GM18517 (cell line): ENCODE measurements around the gene TNRC18.
"Not testable (repeated sequence)": the region's sequence is repeated elsewhere in the genome, so short reads cannot be mapped to it uniquely, and the experiment has no call there.

Experiments used
- ATAC-seq: cut with Tn5 transposase; IDR thresholded peaks from one replicate; pipeline ENCODE4 v1.9.1; 2021; ENCODE audit warnings: mild to moderate bottlenecking, moderate library complexity; ENCODE audit not compliant: unreplicated experiment

Gene TNRC18

DNA sequence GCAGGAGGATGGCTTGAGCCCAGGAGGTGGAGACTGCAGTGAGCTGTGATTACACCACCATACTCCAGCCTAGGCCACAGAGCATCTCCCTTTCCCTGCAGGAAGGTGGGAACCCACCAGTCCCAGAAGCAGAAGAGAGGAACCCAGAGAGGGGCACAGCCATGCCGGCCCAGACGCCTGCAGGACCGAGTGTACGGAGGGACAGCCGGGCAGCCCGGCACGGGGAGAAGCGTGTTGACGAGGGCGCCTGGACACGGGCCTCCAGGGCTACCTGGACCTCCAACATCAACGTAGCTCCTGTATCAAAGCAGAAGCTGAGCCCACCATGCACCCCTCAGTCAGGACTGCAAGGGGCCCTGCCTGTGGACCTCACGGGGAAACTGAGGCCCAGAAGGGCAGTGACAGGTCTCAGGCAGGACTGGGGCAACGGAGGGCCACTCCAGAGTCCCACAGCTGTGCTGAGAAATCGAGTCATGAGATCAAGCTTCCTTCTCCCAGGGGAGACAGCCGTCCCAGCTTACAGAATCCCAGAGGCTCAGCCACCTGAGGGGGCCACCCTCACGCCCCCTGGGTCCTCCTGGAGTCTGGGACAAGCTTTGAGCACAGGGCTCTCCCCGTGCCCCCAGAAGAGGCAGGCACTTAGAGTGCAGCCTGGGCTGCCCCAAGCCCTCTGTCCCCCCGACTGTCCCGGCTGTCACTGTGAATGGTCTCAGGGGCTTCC is 43.1 kb downstream of the TNRC18 start:
- ATAC-seq: no peak

- no peak for ATAC-seq
Observed at GRCh38 chr7:5379546-5379945, 44.1 kb downstream of the TNRC18 start.

DNA sequence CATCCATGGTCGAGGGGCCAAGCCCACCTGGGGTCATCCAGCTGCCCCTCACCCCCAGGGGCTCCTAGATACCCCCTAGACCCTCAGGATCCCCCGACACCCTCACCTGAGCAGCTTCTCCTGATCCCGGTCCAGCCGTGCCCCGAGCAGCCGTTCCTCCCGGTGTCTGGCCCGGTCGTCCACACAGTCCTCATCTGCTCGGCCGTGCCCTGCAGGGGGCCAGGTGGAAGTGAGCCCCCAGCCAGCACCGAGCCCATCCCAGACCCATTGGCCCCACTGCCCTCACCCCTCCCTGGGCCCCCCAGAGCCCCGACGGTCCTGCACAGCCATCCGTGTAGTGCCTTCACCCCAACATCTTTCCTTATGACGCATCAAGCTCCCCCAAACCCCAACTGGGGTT is 45.8 kb downstream of the TNRC18 start:
- no peak for ATAC-seq

- no peak for ATAC-seq
Observed at GRCh38 chr7:5377279-5377678, 46.4 kb downstream of the TNRC18 start.

- no peak for ATAC-seq
Observed at GRCh38 chr7:5375925-5376324, 47.7 kb downstream of the TNRC18 start.

DNA sequence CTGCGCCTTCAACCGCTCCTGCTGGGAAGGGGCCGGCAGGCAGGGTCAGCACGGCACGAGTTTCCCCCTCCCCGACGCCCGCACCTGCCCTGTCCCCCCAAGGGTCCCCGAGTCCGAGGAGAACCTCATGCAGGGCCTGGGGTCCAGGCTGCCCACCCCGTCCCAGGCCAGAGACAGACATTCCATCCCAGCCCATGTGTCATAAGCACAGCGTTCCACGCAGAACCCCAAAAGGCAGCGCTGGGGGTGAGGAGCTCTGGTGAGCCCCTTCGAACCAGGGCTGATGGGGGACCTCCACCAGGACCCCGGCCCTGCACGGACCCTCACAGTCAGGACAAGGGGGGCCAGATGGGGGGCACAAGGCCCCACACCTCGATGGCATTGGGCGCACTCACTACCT is 49.2 kb downstream of the TNRC18 start:
- ATAC-seq: no peak

DNA sequence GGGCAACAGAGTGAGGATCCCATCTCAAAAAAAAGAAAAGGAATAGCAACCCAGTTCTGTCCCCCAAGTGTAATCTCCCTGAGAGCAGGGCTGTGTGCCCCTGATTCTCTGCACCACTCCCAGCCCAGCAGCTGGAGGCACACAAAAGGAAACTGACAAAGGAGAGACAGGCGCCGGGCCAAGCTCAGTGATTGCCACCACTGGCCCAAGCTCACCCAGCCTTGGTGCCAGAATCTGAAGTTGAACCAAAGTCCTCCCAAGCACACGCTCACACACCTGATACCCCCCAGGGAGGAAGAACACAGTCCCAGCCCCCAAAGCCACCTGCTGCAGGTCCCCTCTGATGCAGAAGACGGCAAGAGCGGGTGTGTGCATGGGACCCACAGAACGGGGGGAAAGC is 50.3 kb downstream of the TNRC18 start:
- ATAC-seq: no peak

DNA sequence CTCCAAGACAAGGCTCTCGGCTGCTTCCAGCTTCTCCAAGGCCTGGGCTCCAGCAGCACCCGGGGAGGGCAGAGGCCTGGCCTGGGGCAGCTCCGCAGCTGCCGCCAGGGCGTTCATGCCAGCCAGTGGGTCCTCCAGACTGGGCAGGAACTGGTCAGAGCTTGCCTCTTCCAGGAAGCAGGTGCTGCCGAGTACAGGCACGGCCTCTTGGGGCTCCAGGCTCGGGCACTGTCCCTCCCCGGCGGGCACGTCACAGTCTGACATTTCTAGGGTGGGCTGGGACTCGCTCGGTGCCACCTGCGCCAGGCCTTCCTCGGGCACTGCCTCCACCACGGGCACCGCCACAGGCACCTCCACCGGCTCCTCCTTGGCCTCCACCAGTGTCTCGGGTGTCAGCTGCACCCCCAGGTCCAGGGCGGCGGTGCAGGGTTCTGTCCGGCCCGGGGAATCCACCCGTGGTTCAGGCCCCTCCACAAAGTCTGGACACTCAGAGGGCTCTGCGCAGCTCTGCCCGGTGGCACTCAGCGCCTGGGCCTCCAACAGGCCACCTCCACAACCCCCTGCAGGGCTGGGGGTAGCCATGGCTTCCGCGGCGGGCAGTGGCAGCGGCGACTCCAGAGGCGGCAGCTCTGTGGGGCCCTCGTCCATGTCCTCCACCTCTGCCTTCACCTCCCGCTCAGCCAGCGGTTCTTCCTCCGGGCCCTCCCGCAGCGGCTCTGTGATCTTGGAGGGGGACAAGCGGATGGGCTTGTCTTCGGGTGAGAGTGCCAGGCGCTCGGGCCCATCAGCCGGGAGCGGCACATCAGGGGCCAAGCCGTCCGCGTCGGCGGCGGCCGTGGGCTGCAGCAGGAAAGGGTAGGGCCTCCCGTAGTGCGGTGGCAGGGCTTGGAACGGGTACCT is 52.9 kb downstream of the TNRC18 start:
- ATAC-seq: no peak

GRCh38 chr7:5367661-5368060 is 56.0 kb downstream of the TNRC18 start:
- ATAC-seq: no peak

DNA sequence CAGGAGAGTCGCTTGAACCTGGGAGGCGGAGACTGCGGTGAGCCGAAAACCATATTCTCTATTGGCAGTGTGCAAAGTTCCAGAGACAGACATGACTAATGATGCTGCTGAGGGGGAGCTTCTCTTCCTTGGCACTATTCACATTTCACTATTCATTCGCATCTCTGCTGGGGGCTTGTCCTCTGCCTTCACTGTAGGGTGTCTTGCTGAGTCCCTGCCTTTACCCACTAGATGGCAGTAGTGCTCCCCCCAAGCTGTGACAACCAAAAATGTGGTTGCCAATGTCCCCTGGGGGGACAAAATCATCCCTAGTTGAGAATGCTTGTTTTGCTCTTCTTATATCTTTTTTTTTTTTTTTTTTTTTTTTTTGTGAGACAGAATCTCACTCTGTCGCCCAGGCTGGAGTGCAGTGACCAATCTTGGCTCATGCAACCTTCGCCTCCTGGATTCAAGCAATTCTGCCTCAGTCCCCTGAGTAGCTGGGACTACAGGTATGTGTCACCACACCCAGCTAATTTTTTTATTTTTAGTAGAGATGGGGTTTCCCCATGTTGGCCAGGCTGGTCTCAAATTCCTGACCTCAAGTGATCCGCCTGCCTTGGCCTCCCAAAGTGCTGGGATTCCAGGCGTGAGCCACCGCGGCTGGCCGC is 57.5 kb downstream of the TNRC18 start:
- peak; percentile 86 for ATAC-seq

DNA sequence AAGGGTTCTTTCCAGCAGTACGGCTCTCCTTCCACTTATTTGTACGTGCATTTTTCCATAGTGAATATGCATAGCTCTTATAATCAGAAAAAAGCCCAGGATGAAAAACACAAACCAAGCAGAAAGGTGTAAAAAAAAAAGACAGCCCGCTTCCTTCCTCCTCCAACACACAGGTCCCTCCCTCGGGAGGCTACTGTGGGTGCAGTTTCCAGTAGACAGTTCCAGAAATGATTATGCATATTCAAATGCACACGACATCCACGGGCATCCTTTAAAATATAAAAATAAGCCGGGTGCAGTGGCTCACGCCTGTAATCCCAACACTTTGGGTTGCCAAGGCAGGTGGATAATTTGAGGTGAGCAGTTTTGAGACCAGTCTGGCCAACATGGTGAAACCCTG is 59.9 kb downstream of the TNRC18 start:
- ATAC-seq: no peak

GRCh38 chr7:5362466-5362865 is 61.2 kb downstream of the TNRC18 start:
- ATAC-seq: no peak

DNA sequence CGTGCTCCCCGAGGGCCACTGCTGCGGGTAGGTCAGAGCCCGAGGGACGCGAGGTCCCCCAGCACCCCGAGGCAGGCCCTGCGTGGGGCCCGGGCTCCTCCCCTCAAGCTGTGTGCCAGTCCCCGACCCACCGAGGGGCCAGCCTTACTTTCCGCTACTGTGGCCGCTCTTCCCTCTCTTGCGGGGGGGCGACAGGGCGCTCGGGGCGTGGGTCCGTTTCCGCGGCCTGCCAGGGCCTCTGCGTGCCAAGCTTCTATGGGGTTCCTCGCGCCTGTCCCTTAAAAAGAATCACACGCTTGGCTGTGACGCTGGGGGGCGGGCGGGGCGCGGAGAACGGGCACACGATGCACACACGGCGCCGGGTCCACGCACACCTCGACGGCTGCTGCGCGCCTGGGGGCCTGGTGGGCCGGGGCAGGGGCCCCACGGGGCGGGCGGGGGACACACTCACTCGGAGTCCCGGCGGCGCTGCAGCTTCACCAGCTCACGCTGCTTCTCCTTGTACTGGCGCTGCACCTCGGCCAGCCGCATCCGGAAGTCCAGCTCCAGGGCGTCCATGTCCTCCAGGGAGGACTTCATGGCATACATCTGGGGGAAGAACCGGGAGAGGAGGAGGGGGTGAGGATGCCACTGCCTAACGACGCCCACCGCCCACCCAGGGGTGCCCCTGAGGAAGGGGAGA is 62.0 kb downstream of the TNRC18 start:
- ATAC-seq: no peak

- ATAC-seq: no peak
Observed at GRCh38 chr7:5360971-5361370, 62.7 kb downstream of the TNRC18 start.

DNA sequence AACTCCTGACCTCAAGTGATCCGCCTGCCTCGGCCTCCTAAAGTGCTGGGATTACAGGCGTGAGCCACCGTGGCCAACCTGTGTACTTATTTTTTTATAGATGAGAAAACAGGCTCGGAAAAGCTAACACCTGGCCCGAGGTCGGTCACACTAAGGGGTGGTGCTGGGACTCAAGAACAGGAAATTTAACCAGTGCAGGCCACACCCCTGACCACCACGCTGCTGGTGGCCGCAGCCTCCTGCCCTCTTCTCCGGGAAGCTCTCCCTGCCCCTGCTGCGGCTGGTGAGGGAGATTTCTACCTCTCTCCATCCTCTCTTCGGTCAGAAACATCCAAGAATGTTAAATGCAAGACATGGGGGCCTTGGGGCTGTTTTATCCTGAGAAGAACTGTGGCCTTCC is 63.2 kb downstream of the TNRC18 start:
- no peak for ATAC-seq

DNA sequence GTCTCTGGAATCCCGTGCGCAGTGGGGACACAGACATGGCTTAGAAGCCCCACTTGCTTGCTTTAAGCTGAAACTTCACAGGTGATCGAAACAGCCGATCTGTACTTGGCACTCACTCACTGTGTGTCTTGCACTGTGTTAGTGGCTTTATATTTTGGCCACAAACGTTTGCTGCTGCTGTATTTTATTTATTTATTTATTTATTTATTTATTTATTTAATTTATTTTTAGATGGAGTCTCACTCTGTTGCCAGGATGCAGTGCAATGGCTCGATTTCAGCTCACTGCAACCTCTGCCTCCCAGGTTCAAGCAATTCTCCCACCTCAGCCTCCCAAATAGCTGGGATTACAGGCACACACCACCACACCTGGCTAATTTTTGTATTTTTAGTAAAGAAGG is 63.6 kb downstream of the TNRC18 start:
- not testable (repeated sequence) for ATAC-seq

- no peak for ATAC-seq
Observed at GRCh38 chr7:5359344-5359743, 64.3 kb downstream of the TNRC18 start.

DNA sequence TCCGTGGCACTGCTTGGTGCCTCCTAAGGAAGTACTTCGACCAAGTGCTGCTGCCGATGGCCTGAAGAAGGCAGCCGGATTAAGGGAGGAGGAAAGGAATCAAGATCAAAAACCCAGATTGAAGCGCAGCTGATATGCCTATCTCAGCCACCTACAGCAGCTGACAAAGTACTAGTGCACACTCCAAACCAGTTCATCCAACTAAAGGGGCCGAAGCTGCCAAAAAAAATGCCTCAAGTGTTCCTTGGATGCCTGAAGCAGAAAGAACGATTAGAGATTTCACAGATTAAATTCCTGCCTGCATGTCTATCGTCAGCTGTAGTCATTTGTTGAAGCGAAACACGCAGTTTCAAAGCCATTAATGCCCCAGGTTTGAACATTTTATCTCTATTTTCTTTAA is 65.7 kb downstream of the TNRC18 start:
- no peak for ATAC-seq

- no peak for ATAC-seq
Observed at GRCh38 chr7:5356751-5357119, 66.9 kb downstream of the TNRC18 start.

DNA sequence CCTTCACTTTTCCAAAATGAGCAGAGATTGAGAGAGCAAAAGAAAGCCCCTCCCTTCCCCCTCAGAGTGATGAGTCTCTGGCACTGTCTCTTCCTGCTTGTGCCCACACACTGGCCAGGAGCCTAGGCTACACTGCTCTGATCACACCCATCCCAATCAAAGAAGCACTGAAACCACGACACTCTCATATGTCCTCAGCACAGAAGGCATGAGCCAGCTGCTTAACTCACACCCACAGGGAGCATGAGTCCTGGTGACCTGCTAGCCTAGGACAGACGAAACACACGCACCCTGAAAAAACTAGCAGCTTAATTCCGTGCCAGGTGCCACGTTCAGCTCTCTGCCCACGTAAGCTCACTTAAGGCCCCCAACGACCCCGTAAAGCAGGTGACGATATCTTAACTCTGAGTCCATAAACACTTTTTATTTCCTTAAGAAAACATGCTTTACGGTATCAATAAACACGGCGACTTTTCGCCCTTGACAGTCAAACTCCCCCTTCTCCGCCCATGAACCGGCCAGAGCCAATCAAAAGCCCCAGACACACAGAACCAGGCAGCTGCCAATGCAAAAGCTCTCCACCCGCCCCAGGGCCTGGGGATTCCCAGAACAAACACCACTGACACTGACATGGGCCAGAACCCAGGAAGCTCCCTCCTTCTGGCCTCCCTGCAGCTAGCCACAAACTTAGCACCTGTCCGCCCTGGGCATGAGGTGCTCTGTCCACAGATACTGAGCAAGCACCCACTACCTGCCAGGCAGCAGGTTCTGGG is 69.0 kb downstream of the TNRC18 start:
- no peak for ATAC-seq
